GM18526 (cell line): ENCODE data around the gene RAPGEF2.

Source experiments
- POLR2A ChIP-seq: IDR thresholded peaks from 3 replicates; pipeline ENCODE4 v1.6.1; 2011; ENCODE audit not compliant: insufficient read length; ENCODE audit errors: extremely low read depth

The RAPGEF2 gene

GRCh38 chr4:159266981-159267868 is 164.3 kb downstream of the RAPGEF2 start:
- TF ChIP-seq POLR2A, result no peak

- no peak for TF ChIP-seq POLR2A
Observed at GRCh38 chr4:159267869-159268285, 165.0 kb downstream of the RAPGEF2 start.

- no peak for TF ChIP-seq POLR2A
Observed at GRCh38 chr4:159268607-159269006, 165.7 kb downstream of the RAPGEF2 start.

- no peak for TF ChIP-seq POLR2A
Observed at GRCh38 chr4:159269116-159269515, 166.2 kb downstream of the RAPGEF2 start.

- no peak for TF ChIP-seq POLR2A
Observed at GRCh38 chr4:159269956-159270355, 167.1 kb downstream of the RAPGEF2 start.

- TF ChIP-seq POLR2A, result no peak
Observed at GRCh38 chr4:159271856-159272255, 169.0 kb downstream of the RAPGEF2 start.

GRCh38 chr4:159272273-159273140 is 169.6 kb downstream of the RAPGEF2 start:
- no peak for TF ChIP-seq POLR2A

- TF ChIP-seq POLR2A, result no peak
Observed at GRCh38 chr4:159273141-159273438, 170.2 kb downstream of the RAPGEF2 start.

GRCh38 chr4:159273841-159274240 is 171.0 kb downstream of the RAPGEF2 start:
- no peak for TF ChIP-seq POLR2A

- no peak for TF ChIP-seq POLR2A
Observed at GRCh38 chr4:159278399-159278798, 175.5 kb downstream of the RAPGEF2 start.

- no peak for TF ChIP-seq POLR2A
Observed at GRCh38 chr4:159279084-159279483, 176.2 kb downstream of the RAPGEF2 start.

GRCh38 chr4:159280442-159281172 is 177.7 kb downstream of the RAPGEF2 start:
- TF ChIP-seq POLR2A, result no peak

- TF ChIP-seq POLR2A, result no peak
Observed at GRCh38 chr4:159281771-159282170, 178.9 kb downstream of the RAPGEF2 start.

- TF ChIP-seq POLR2A, result no peak
Observed at GRCh38 chr4:159282329-159282728, 179.4 kb downstream of the RAPGEF2 start.

- no peak for TF ChIP-seq POLR2A
Observed at GRCh38 chr4:159282944-159283343, 180.1 kb downstream of the RAPGEF2 start.
